ENCODE results near the gene ADGRG1. TPM values are rescaled to one million over a fixed set of nuclear protein-coding genes. Genes with fewer than 3 reads are reported as not detected.

Gene ADGRG1
- polyA plus RNA-seq, 1 of the 3 experiments (the other 2 are of a cell fraction): 7.4 TPM

- H3K9ac ChIP-seq: no peak overlapping the region
- H3K9me3 ChIP-seq: no peaks in the 10 kb centered on the region
- no peaks in the 10 kb centered on the region for H3K36me3 ChIP-seq (replicated peaks in 1 of 2; ENCODE audit: control insufficient read depth in 1 of 2, insufficient read depth in 2 of 2, low read length in 1 of 2)
- no peak for TF ChIP-seq TCF12 (IDR thresholded peaks at IDR 0.05)
- TF ChIP-seq RXRA (IDR thresholded peaks at IDR 0.05; ENCODE audit: borderline replicate concordance, low read depth): no peak
- no peak for TF ChIP-seq SIN3A (IDR thresholded peaks at IDR 0.05; ENCODE audit: borderline replicate concordance, low read depth, low read length)
- TF ChIP-seq NFIC (IDR thresholded peaks at IDR 0.05; ENCODE audit: borderline replicate concordance): no peak
- TF ChIP-seq MEF2A (IDR thresholded peaks at IDR 0.05; ENCODE audit: borderline replicate concordance, low read depth): no peak
- TF ChIP-seq, protein P1, sequence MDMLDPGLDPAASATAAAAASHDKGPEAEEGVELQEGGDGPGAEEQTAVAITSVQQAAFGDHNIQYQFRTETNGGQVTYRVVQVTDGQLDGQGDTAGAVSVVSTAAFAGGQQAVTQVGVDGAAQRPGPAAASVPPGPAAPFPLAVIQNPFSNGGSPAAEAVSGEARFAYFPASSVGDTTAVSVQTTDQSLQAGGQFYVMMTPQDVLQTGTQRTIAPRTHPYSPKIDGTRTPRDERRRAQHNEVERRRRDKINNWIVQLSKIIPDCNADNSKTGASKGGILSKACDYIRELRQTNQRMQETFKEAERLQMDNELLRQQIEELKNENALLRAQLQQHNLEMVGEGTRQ (IDR thresholded peaks at IDR 0.05; ENCODE audit: borderline replicate concordance, low read depth, low read length): no peak
- TF ChIP-seq FOXM1 (IDR thresholded peaks at IDR 0.05; ENCODE audit: low read depth): no peak
- no peak for TF ChIP-seq YY1 (IDR thresholded peaks at IDR 0.05; ENCODE audit: low read depth)
- TF ChIP-seq, protein P2, sequence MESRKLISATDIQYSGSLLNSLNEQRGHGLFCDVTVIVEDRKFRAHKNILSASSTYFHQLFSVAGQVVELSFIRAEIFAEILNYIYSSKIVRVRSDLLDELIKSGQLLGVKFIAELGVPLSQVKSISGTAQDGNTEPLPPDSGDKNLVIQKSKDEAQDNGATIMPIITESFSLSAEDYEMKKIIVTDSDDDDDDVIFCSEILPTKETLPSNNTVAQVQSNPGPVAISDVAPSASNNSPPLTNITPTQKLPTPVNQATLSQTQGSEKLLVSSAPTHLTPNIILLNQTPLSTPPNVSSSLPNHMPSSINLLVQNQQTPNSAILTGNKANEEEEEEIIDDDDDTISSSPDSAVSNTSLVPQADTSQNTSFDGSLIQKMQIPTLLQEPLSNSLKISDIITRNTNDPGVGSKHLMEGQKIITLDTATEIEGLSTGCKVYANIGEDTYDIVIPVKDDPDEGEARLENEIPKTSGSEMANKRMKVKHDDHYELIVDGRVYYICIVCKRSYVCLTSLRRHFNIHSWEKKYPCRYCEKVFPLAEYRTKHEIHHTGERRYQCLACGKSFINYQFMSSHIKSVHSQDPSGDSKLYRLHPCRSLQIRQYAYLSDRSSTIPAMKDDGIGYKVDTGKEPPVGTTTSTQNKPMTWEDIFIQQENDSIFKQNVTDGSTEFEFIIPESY (IDR thresholded peaks at IDR 0.05; ENCODE audit: borderline replicate concordance, low read depth): no peak
- no peak for TF ChIP-seq TAF1 (IDR thresholded peaks at IDR 0.05; ENCODE audit: borderline replicate concordance, low read depth, low read length)
- no peak for TF ChIP-seq EZH2phosphoT487 (IDR thresholded peaks at IDR 0.05; ENCODE audit: borderline replicate concordance, low read depth)
- no peak for TF ChIP-seq RFX5 (IDR thresholded peaks at IDR 0.05; ENCODE audit: low read length)
- H3K79me2 ChIP-seq (ENCODE audit: insufficient read depth): no peaks in the 10 kb centered on the region
- no peaks in the 10 kb centered on the region for H3K27me3 ChIP-seq (ENCODE audit: insufficient read depth)
- H3K27ac ChIP-seq (ENCODE audit: low read depth in 2 of 2, low read length in 1 of 2): no peak overlapping the region
- ChIA-PET POLR2A (no interaction called here), CTCF (no interaction called here)
- H4K20me1 ChIP-seq (ENCODE audit: insufficient read depth): no peaks in the 10 kb centered on the region
- no peaks in the 10 kb centered on the region for H3K9me2 ChIP-seq
- H3K4me2 ChIP-seq: no peak overlapping the region
- H3K4me3 ChIP-seq (ENCODE audit: low read depth in 2 of 2, low read length in 1 of 2): no peak overlapping the region
- H3F3A ChIP-seq (replicated peaks; ENCODE audit: insufficient read depth): no peaks in the 10 kb centered on the region
- DNase-seq: no peak
- WGBS (ENCODE audit: low lambda C conversion rate): 68% methylated on average over 9 of the region's 11 CpGs
- no peak overlapping the region for H2AFZ ChIP-seq (ENCODE audit: low read depth)
- no peaks in the 10 kb centered on the region; a peak in 1 of 4 replicates for H3K4me1 ChIP-seq (ENCODE audit: control insufficient read depth in 1 of 2, insufficient read depth in 2 of 2, low read depth in 1 of 2, low read length in 1 of 2)
These were observed 75.1 kb downstream of the ADGRG1 start for GRCh38 chr16:57703416-57704010.

DNA sequence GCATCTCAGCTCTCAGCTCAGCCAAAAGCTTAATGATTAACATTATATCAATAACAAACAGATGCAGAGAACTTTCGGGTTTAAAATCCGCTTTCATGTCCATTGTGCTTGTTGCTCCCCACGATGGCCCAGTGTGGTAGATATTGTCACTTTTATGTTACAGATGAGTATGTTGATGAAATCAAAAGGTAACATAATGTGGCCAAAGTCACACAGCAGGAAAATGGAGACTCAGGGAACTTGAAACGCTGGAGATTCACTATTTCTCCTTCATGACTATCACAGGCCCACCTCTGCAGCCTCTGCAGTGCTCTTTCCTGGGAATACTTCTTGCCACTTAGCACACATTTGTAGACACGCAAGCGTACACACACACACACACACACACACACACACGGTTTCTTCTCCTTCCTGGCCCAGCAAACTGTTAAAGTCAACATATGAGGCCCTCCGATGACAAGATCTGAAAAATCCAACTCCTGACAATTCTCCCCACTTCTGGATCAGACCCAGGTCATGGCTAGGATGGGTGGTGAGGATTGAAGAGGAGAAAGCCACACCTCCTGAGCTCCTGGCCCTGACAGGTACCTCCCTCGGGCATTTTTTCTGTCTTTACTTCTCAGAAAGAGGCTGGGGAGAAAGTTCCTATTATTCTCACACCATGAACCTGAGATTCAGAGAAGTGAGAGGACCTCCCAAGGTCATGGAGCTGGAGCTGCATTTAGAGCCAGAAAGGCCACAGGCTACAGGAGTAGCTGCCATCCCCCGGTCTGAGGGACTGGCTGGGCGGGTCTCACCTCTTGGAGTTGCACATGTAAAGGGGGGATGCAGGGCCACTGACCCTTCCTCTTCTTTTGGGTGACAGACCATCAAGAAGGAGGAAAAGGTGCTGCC, 75.8 kb downstream of the ADGRG1 start:
- H3K79me2 ChIP-seq (ENCODE audit: insufficient read depth): no peaks in the 10 kb centered on the region
- no peak overlapping the region for H3K27ac ChIP-seq (ENCODE audit: low read depth in 2 of 2, low read length in 1 of 2)
- H3K4me3 ChIP-seq (ENCODE audit: low read depth in 2 of 2, low read length in 1 of 2): no peak overlapping the region
- 55% methylated on average over 11 of the region's 11 CpGs for WGBS (ENCODE audit: low lambda C conversion rate)
- TF ChIP-seq, protein P3, sequence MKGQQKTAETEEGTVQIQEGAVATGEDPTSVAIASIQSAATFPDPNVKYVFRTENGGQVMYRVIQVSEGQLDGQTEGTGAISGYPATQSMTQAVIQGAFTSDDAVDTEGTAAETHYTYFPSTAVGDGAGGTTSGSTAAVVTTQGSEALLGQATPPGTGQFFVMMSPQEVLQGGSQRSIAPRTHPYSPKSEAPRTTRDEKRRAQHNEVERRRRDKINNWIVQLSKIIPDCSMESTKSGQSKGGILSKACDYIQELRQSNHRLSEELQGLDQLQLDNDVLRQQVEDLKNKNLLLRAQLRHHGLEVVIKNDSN (IDR thresholded peaks at IDR 0.05; ENCODE audit: borderline replicate concordance, low read depth): no peak
- TF ChIP-seq, protein P4, sequence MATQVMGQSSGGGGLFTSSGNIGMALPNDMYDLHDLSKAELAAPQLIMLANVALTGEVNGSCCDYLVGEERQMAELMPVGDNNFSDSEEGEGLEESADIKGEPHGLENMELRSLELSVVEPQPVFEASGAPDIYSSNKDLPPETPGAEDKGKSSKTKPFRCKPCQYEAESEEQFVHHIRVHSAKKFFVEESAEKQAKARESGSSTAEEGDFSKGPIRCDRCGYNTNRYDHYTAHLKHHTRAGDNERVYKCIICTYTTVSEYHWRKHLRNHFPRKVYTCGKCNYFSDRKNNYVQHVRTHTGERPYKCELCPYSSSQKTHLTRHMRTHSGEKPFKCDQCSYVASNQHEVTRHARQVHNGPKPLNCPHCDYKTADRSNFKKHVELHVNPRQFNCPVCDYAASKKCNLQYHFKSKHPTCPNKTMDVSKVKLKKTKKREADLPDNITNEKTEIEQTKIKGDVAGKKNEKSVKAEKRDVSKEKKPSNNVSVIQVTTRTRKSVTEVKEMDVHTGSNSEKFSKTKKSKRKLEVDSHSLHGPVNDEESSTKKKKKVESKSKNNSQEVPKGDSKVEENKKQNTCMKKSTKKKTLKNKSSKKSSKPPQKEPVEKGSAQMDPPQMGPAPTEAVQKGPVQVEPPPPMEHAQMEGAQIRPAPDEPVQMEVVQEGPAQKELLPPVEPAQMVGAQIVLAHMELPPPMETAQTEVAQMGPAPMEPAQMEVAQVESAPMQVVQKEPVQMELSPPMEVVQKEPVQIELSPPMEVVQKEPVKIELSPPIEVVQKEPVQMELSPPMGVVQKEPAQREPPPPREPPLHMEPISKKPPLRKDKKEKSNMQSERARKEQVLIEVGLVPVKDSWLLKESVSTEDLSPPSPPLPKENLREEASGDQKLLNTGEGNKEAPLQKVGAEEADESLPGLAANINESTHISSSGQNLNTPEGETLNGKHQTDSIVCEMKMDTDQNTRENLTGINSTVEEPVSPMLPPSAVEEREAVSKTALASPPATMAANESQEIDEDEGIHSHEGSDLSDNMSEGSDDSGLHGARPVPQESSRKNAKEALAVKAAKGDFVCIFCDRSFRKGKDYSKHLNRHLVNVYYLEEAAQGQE (IDR thresholded peaks at IDR 0.05; ENCODE audit: low read depth, low read length): no peak
- no peak for TF ChIP-seq FOSL2 (IDR thresholded peaks at IDR 0.05; ENCODE audit: borderline replicate concordance, low read depth)
- TF ChIP-seq MXI1 (IDR thresholded peaks at IDR 0.05; ENCODE audit: low read depth, low read length): no peak
- no peak overlapping the region for H3K9ac ChIP-seq
- H3K9me2 ChIP-seq: no peaks in the 10 kb centered on the region
- CTCF ChIA-PET: interaction anchor here (1.1 kb wide), 1 partner anchor 55 kb away, joined by 4 read pairs; no protein-coding TSS in a partner anchor
- POLR2A ChIA-PET: no interaction called here
- no peaks in the 10 kb centered on the region for H3K36me3 ChIP-seq (replicated peaks in 1 of 2; ENCODE audit: control insufficient read depth in 1 of 2, insufficient read depth in 2 of 2, low read length in 1 of 2)
- no peaks in the 10 kb centered on the region for H3F3A ChIP-seq (replicated peaks; ENCODE audit: insufficient read depth)
- no peaks in the 10 kb centered on the region; a peak in 1 of 4 replicates for H3K4me1 ChIP-seq (ENCODE audit: control insufficient read depth in 1 of 2, insufficient read depth in 2 of 2, low read depth in 1 of 2, low read length in 1 of 2)
- DNase-seq: no peak
- no peak overlapping the region for H3K4me2 ChIP-seq
- no peaks in the 10 kb centered on the region for H4K20me1 ChIP-seq (ENCODE audit: insufficient read depth)
- no peak overlapping the region for H2AFZ ChIP-seq (ENCODE audit: low read depth)
- no peaks in the 10 kb centered on the region for H3K27me3 ChIP-seq (ENCODE audit: insufficient read depth)
- H3K9me3 ChIP-seq: no peaks in the 10 kb centered on the region
